ENCODE measurements around the gene TP63.
"Not testable (repeated sequence)": the region's sequence is repeated elsewhere in the genome, so short reads cannot be mapped to it uniquely, and the experiment has no call there.

TP63 gene

DNA sequence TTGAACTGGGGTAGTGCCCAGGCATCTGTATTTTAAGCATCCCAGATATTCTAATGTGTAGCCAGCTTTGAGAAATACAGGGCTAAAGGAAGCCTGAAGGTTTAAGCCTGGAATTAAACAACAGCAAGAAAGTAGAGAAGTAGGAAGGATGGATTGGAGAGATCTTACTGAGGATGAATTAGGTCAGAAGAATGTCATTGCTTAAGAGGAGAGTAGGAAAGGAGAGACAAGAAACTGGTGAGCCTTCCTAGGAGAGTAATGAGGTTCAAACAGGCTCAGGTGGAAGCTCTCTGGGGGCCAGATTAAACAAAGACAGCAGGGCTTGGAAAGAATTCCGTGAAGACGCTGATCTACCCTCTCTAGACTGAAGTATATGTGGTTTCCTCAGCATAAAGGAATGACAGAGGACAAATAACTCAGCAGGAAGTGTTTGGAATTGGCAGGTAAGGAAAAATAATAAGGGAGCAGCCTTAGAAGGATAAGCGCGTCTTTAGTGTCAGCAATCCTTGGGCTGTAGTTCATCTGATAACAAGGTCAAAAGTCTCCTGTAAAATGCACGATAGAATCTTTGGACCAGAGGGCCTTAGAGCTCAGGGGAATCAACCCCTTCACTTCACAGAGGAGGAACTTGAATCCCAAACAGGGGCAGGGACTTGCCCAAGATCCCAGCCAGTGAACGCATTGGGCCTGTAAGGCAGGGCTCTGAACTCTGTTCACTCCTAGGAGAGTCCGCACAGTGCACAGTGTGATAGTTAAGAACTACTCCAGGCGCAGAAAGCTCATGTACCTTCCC lies 90.9 kb downstream of the TP63 start:
- DNase-seq (ENCODE audit: low read depth in 4 of 4, low spot score in 1 of 4): no peak

- no peak for DNase-seq (ENCODE audit: low read depth in 4 of 4, low spot score in 1 of 4)
Measured at GRCh38 chr3:189724356-189724755, 93.2 kb downstream of the TP63 start.

GRCh38 chr3:189726277-189726676 lies 95.1 kb downstream of the TP63 start:
- DNase-seq (ENCODE audit: low read depth in 4 of 4, low spot score in 1 of 4): no peak

GRCh38 chr3:189727158-189727557 lies 96.0 kb downstream of the TP63 start:
- DNase-seq (ENCODE audit: low read depth in 4 of 4, low spot score in 1 of 4): no peak

DNA sequence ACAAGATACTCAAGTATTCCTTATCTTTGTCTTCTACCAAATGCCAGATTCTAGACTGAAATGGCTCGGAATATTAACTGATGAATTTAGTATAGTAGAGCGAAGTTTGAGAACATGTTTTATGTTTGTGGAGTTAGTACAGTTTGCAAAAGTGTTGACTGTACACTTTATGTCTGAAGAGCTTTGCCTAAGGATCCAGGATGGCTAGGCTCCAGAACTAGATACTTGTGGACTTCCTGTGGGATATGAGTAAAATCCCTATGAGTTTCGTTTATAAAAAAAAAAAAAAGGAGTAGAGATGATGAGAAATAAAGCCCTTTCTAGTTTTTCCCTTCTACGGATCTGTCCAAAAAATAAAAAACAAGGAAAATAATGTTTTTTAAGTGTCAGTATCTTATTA lies 96.7 kb downstream of the TP63 start:
- DNase-seq (ENCODE audit: low read depth in 4 of 4, low spot score in 1 of 4): no peak

- DNase-seq (ENCODE audit: low read depth in 4 of 4, low spot score in 1 of 4): no peak
Measured at GRCh38 chr3:189728915-189729314, 97.7 kb downstream of the TP63 start.

GRCh38 chr3:189734061-189734460 lies 102.9 kb downstream of the TP63 start:
- no peak for DNase-seq (ENCODE audit: low read depth in 4 of 4, low spot score in 1 of 4)

- DNase-seq (ENCODE audit: low read depth in 4 of 4, low spot score in 1 of 4): no peak
Measured at GRCh38 chr3:189735913-189736312, 104.7 kb downstream of the TP63 start.

- DNase-seq (ENCODE audit: low read depth in 4 of 4, low spot score in 1 of 4): no peak
Measured at GRCh38 chr3:189737071-189737470, 105.9 kb downstream of the TP63 start.

GRCh38 chr3:189737619-189738018 lies 106.4 kb downstream of the TP63 start:
- DNase-seq (ENCODE audit: low read depth in 4 of 4, low spot score in 1 of 4): no peak

GRCh38 chr3:189739378-189739777 lies 108.2 kb downstream of the TP63 start:
- no peak for DNase-seq (ENCODE audit: low read depth in 4 of 4, low spot score in 1 of 4)

DNA sequence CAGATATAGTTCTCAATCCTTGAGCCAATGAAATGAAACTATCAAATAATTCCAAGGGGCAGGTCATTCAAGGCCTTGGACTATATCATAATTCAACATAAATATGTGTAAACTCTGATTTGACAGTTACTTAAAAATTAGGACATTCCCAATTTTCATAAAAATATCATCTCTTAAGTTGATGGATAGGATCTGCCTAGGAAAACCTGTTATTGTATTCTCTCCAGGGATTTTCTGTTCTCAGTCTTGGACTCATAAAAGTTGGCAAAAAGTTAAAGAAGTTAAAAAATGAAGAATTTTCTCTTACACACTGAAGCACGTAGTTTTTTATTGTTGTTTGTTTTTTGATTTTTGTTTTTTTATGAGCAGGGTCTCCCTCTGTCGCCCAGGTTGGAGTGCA lies 109.0 kb downstream of the TP63 start:
- DNase-seq (ENCODE audit: low read depth in 4 of 4, low spot score in 1 of 4): no peak

DNA sequence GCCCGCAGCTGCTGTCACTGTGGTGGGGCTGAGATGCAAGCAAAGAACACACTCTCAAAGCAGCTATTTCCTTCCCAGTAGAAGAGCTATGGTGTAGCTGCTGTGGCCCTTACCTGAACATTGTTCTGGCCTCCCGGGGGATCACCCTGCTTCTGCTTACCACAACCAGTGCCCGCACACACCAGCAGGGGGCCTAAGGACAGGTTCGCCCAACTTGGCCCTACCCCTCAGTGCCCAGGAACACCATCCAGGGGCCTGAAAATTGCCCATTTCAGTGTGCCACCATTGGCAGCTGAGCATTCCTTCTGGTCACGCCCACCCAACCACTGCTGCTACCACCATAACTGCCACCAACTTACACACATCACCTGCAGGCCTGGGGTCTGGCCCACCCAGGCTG lies 113.0 kb downstream of the TP63 start:
- no peak for DNase-seq (ENCODE audit: low read depth in 4 of 4, low spot score in 1 of 4)

- DNase-seq (ENCODE audit: low read depth in 4 of 4, low spot score in 1 of 4): no peak
Measured at GRCh38 chr3:189745622-189746021, 114.4 kb downstream of the TP63 start.

- no peak for DNase-seq (ENCODE audit: low read depth in 4 of 4, low spot score in 1 of 4)
Measured at GRCh38 chr3:189748046-189748445, 116.9 kb downstream of the TP63 start.

GRCh38 chr3:189750972-189751371 lies 119.8 kb downstream of the TP63 start:
- not testable (repeated sequence) for DNase-seq (ENCODE audit: low read depth in 4 of 4, low spot score in 1 of 4)

- DNase-seq (ENCODE audit: low read depth in 4 of 4, low spot score in 1 of 4): no peak
Measured at GRCh38 chr3:189754356-189754755, 123.2 kb downstream of the TP63 start.

DNA sequence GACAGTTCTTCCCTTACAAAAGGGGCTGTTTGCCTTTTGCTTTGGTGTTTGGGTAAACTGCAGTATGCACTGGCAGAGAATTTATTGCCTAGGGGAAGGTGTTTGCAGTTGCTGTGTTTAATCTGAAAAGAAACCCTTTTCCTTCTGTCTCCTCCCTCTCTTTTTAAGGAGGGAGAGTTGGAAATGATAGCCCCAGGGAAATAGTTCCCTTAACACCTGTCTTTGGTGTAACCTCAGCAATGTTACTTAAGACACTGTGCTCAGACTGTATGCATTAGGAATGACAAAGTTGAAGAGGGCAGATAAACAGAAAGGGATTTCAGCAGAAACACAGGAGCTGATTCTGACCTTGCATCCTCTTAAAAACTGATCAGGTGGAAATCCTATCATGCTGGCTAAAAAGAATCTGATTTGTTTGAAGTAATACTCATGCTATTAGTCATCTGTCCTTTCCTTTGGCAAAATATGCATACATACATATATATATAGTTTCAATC lies 125.4 kb downstream of the TP63 start:
- DNase-seq (ENCODE audit: low read depth in 4 of 4, low spot score in 1 of 4): no peak

DNA sequence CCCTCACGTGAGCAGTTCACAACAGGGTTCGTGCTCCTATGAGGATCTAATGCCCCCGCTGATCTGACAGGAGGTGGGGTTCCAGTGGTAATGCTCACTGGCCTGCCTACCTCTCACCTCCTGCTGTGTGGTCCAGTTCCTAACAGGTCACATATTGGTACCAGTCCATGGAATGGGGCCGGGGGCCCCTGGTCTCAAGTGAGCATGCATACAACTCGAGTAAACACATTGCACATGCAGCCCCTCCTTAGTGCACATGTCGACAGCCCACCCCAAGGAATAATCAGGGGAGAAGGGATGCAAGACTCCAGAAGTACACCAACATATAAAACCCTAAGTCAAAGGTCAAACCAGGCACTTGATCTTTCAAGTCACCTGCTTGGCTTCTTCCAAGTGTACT lies 127.0 kb downstream of the TP63 start:
- DNase-seq (ENCODE audit: low read depth in 4 of 4, low spot score in 1 of 4): no peak

GRCh38 chr3:189766416-189766815 lies 135.2 kb downstream of the TP63 start:
- DNase-seq (ENCODE audit: low read depth in 4 of 4, low spot score in 1 of 4): no peak

DNA sequence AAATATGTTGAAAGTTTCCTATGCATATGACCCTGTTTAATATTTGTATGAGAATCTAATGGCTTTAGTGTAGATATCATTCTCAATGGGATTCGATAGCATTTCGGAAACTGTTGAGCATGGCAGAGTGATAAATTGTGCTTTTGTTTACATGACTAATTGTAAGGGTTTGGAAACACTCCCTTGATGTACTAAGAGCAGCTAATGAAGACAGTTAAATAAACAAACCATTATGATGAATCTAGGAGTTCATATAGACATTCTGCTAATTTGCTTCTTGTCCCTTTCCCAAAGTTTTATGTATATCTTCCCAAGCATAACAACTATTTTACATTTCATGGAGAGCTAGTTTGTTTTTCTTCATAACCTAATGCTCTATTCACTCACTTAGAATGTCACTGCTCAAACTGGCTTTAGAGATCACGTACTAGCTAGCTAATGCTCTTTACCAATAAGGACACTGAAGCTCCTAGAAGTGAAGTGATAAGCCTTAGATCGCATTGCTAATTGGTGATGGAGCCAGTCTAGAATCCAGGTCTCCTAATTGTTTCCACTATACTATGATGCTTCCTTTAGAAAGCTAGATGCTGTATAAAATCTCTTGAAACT lies 140.8 kb downstream of the TP63 start:
- DNase-seq (ENCODE audit: low read depth in 4 of 4, low spot score in 1 of 4): no peak

GRCh38 chr3:189772584-189772983 lies 141.4 kb downstream of the TP63 start:
- no peak for DNase-seq (ENCODE audit: low read depth in 4 of 4, low spot score in 1 of 4)

DNA sequence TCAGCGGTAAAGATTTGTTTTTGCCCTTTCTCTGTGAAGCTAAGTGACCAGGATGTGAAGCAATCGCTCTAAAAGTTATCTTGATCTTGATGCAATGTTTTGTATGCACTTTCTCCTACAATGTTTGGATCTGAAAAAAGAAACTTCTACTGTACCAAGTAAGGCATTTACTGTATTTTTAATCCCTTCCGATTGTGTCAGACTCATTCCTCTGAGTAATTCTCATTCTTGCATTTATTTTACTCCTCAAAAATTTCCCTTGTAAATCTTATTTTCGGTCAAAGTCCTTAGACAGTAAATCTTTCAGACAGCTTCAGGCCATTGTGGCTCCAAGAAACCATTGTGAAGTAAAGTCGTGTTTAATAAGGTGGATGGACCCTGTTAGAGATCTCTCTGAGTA lies 141.9 kb downstream of the TP63 start:
- no peak for DNase-seq (ENCODE audit: low read depth in 4 of 4, low spot score in 1 of 4)
